HCT116 (cell line): Measurements from ENCODE around the gene FOSB. TPM values are rescaled to one million over a fixed set of nuclear protein-coding genes. Genes with fewer than 3 reads are reported as not detected.
A peak's percentile ranks its signal among the peaks of the same experiment; 100 is the strongest.

Experiments used
- ATAC-seq: fragments of 200-7000 bp; cut with Tn5 transposase; 2 replicates; pipeline ENCODE4 v1.9.1; 2020; ENCODE audit warnings: mild to moderate bottlenecking, moderate library complexity
- BruUV-seq: library from RNA; stranded (reverse); fragments of 400-500 nt; replicated peaks from 2 replicates; lab custom pipeline; 2021; lab: Mats Ljungman, UMichigan
- CTCF ChIA-PET: fragments of 300-600 bp; sonication (Branson Sonifier 250); formaldehyde crosslinking; loops from one replicate; lab custom pipeline; 2021; ENCODE audit warnings: antibody characterized with exemption; lab: Charles Lee
- POLR2A ChIA-PET: fragments of 300-600, 350-600 bp; sonication (Branson Sonifier 250); formaldehyde crosslinking; loops from one replicate; lab custom pipeline; 2021; ENCODE audit warnings: antibody characterized with exemption; lab: Charles Lee
- RAD21 ChIA-PET, 2 experiments: fragments of 300-600 bp; sonication (Branson Sonifier 250); formaldehyde crosslinking; loops; one replicate each; lab custom pipeline; 2023; ENCODE audit warnings: low total read pairs in 2 of 2; ENCODE audit not compliant: uncharacterized antibody in 2 of 2, unreplicated experiment in 2 of 2, low non-redundant PET in 1 of 2; lab: Charles Lee
- DNase-seq: peaks from one replicate; pipeline ENCODE4 v3.0.0-alpha.2; 2010; ENCODE audit warnings: low read depth, low spot score
- H2AFZ ChIP-seq: fragments of 200-600 bp; shearing (Covaris generic), sonication (generic); 2 replicates; pipeline ENCODE4 v1.6.1; 2017; ENCODE audit warnings: low read depth, mixed run types, mixed read lengths, antibody characterized with exemption, low read length; ENCODE audit not compliant: poor library complexity, severe bottlenecking
- H3K27ac ChIP-seq: 2 replicates; pipeline ENCODE4 v1.5.1; 2012; ENCODE audit warnings: low read depth, low read length
- H3K27me3 ChIP-seq: fragments of 200-600 bp; sonication (generic); 2 replicates; pipeline ENCODE4 v1.6.1; 2016; ENCODE audit warnings: mixed run types, low read length, mixed read lengths; ENCODE audit not compliant: insufficient read depth
- H3K36me3 ChIP-seq, 2 experiments: fragments of 200-500 bp in 1 of 2; fragments of 200-600 bp in 1 of 2; sonication (Bioruptor generic) in 1 of 2; sonication (generic) in 1 of 2; 2 replicates each; pipeline versions ENCODE4 v1.5.1 to v1.6.1; 2014 to 2016; ENCODE audit warnings: low read length in 2 of 2, inconsistent platforms in 1 of 2, mixed read lengths in 1 of 2, mixed run types in 1 of 2; ENCODE audit not compliant: insufficient read depth in 2 of 2, control insufficient read depth in 1 of 2
- H3K4me1 ChIP-seq, 2 experiments: fragments of 200-600 bp in 1 of 2; sonication (generic) in 1 of 2; 2 replicates each; pipeline versions ENCODE4 v1.5.1 to v1.6.1; 2012 to 2017; ENCODE audit warnings: low read length in 2 of 2, inconsistent platforms in 1 of 2, mild to moderate bottlenecking in 1 of 2, mixed read lengths in 1 of 2, mixed run types in 1 of 2, moderate library complexity in 1 of 2; ENCODE audit not compliant: insufficient read depth in 2 of 2, control insufficient read depth in 1 of 2
- H3K4me2 ChIP-seq: fragments of 200-600 bp; sonication (generic); 2 replicates; pipeline ENCODE4 v1.6.1; 2017; ENCODE audit warnings: mixed run types, low read length, mixed read lengths
- H3K4me3 ChIP-seq, 2 experiments: fragments of 200-600 bp in 1 of 2; sonication (generic) in 1 of 2; replicated peaks in 1 of 2; 2 replicates each; pipeline ENCODE4 v1.5.1; 2011 to 2016; ENCODE audit warnings: low read length in 2 of 2, control low read depth in 1 of 2, low read depth in 1 of 2, mild to moderate bottlenecking in 1 of 2, mixed read lengths in 1 of 2, mixed run types in 1 of 2
- H3K79me2 ChIP-seq: fragments of 200-600 bp; sonication (generic); 2 replicates; pipeline ENCODE4 v1.6.1; 2017; ENCODE audit warnings: mild to moderate bottlenecking, mixed run types, low read length, moderate library complexity, mixed read lengths; ENCODE audit not compliant: insufficient read depth
- H3K9ac ChIP-seq: fragments of 200-600 bp; sonication (generic); 2 replicates; pipeline ENCODE4 v1.6.1; 2016; ENCODE audit warnings: low read length, mixed read lengths
- H3K9me2 ChIP-seq: fragments of 200-600 bp; sonication (generic), shearing (Covaris generic); 2 replicates; pipeline ENCODE4 v1.6.1; 2017; ENCODE audit warnings: mixed run types, mild to moderate bottlenecking, moderate library complexity; ENCODE audit not compliant: insufficient read depth
- H3K9me3 ChIP-seq, 2 experiments: fragments of 200-500 bp in 1 of 2; fragments of 200-600 bp in 1 of 2; sonication (Bioruptor generic) in 1 of 2; sonication (generic) in 1 of 2; 2 replicates each; pipeline ENCODE4 v1.6.1; 2014 to 2017; ENCODE audit warnings: low read length in 2 of 2, mixed read lengths in 2 of 2, inconsistent platforms in 1 of 2, low read depth in 1 of 2, mild to moderate bottlenecking in 1 of 2, mixed run types in 1 of 2, moderate library complexity in 1 of 2; ENCODE audit not compliant: control insufficient read depth in 1 of 2, insufficient read depth in 1 of 2
- H4K20me1 ChIP-seq: fragments of 200-600 bp; sonication (generic), shearing (Covaris generic); 2 replicates; pipeline ENCODE4 v1.6.1; 2017; ENCODE audit warnings: mixed run types, mild to moderate bottlenecking, moderate library complexity; ENCODE audit not compliant: insufficient read depth
- ATF3 ChIP-seq: IDR thresholded peaks from 2 replicates; pipeline ENCODE4 v1.6.1; 2012
- CBX3 ChIP-seq: IDR thresholded peaks from 2 replicates; pipeline ENCODE4 v1.6.1; 2012; ENCODE audit warnings: low read depth
- CEBPB ChIP-seq: IDR thresholded peaks from 2 replicates; pipeline ENCODE4 v1.6.1; 2012; ENCODE audit warnings: low read depth
- CTCF ChIP-seq, 3 experiments: fragments of 200-600 bp in 1 of 3; sonication (generic) in 1 of 3; IDR thresholded peaks in 2 of 3; conservative IDR thresholded peaks in 1 of 3; 2 replicates each; pipeline ENCODE4 v1.5.1; 2012 to 2017; ENCODE audit warnings: low read depth in 2 of 3, low read length in 2 of 3, antibody characterized with exemption in 1 of 3, borderline replicate concordance in 1 of 3, control low read depth in 1 of 3, mild to moderate bottlenecking in 1 of 3, mixed read lengths in 1 of 3, mixed run types in 1 of 3, moderate library complexity in 1 of 3; ENCODE audit not compliant: insufficient read depth in 1 of 3
- EGR1 ChIP-seq: IDR thresholded peaks from 2 replicates; pipeline ENCODE4 v1.6.1; 2012; ENCODE audit warnings: low read depth
- ELF1 ChIP-seq: IDR thresholded peaks from 2 replicates; pipeline ENCODE4 v1.6.1; 2012; ENCODE audit warnings: low read depth, borderline replicate concordance
- EZH2 ChIP-seq: fragments of 200-600 bp; sonication (generic); IDR thresholded peaks from 2 replicates; pipeline ENCODE4 v1.6.1; 2017; ENCODE audit warnings: antibody characterized with exemption, mixed run types
- EZH2phosphoT487 ChIP-seq: fragments of 200-600 bp; IDR thresholded peaks from 2 replicates; pipeline ENCODE4 v1.6.1; 2018; ENCODE audit warnings: antibody characterized with exemption, borderline replicate concordance
- FOSL1 ChIP-seq: IDR thresholded peaks from 2 replicates; pipeline ENCODE4 v1.6.1; 2012; ENCODE audit warnings: low read depth
- JUND ChIP-seq: IDR thresholded peaks from 2 replicates; pipeline ENCODE4 v1.6.1; 2012
- POLR2A ChIP-seq: IDR thresholded peaks from 2 replicates; pipeline ENCODE4 v1.7.0; 2011; ENCODE audit warnings: borderline replicate concordance; ENCODE audit not compliant: insufficient read depth, insufficient read length; ENCODE audit errors: extremely low read depth
- POLR2AphosphoS5 ChIP-seq: IDR thresholded peaks from 2 replicates; pipeline ENCODE4 v1.6.1; 2011; ENCODE audit warnings: mild to moderate bottlenecking, low read depth, low read length, moderate library complexity
- RAD21 ChIP-seq: IDR thresholded peaks from 2 replicates; pipeline ENCODE4 v1.6.1; 2012; ENCODE audit warnings: low read depth, mild to moderate bottlenecking
- SIN3A ChIP-seq: IDR thresholded peaks from 2 replicates; pipeline ENCODE4 v1.6.1; 2012; ENCODE audit warnings: low read depth
- SP1 ChIP-seq: IDR thresholded peaks from 2 replicates; pipeline ENCODE4 v1.6.1; 2012; ENCODE audit warnings: low read depth
- SRF ChIP-seq: IDR thresholded peaks from 2 replicates; pipeline ENCODE4 v1.6.1; 2012; ENCODE audit warnings: low read depth
- YY1 ChIP-seq: IDR thresholded peaks from 2 replicates; pipeline ENCODE4 v1.6.1; 2011; ENCODE audit warnings: low read length, low read depth, moderate library complexity, mild to moderate bottlenecking; ENCODE audit not compliant: insufficient replicate concordance; ENCODE audit errors: extremely low read depth
- ZFX ChIP-seq: fragments of 450-650 bp; IDR thresholded peaks from 2 replicates; pipeline ENCODE4 v1.6.1; 2017
- ZNF274 ChIP-seq: fragments of 200-500 bp; sonication (Bioruptor generic); IDR thresholded peaks from 2 replicates; pipeline ENCODE4 v1.6.1; 2014; ENCODE audit warnings: mild to moderate bottlenecking, low read depth, low read length, inconsistent platforms
- intact Hi-C: fragments of 100-400 bp; cut with micrococcal nuclease; formaldehyde crosslinking; loops from 2 replicates; pipeline ENCODE4 v1.10.0; 2022
- total RNA-seq: library from RNA; stranded (reverse); gene quantifications from one replicate; pipeline ENCODE4 v1.2.1, GENCODE V29; 2021; ENCODE audit not compliant: unreplicated experiment
- TF ChIP-seq, protein P1 (sequence below): IDR thresholded peaks from 2 replicates; pipeline ENCODE4 v1.6.1; 2011; ENCODE audit warnings: mild to moderate bottlenecking, low read length, moderate library complexity; ENCODE audit not compliant: insufficient replicate concordance; ENCODE audit errors: extremely low read depth

FOSB gene
- total RNA-seq, 1 experiment from 2014 or later, result 12.6 TPM

DNA sequence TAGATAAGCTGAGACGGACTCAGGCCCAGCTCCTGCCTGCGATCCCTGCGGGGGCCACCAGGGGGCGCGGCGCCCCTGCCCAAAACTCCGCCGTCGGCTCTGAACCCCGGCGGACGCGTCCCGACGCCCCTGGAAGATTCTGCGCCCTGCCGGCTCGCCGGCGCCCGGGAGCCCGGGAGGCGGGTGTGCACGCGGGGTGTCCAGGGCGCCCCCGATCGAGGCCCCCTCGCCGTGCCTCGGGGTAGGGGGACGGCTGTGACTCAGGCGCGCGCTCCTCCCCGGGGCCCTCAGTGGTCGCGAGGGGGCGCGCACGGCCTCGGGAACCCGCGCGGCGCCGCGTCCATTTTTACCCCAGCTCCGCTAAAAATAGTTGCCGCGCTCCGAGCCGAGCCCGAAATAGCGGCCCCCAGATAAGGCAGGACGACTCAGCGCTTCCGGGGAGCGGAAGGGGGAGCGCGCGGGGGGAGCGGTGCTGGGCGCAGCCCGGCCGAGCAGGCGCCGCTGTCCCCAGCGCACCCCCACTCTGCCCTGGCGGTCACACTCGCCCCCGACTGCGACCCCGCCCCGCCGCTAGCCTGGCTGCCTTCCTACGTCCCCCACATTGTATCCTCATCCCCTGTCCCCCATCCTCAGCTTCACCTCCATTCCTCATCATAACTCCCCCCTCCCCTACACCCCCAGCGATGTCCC is 28.1 kb upstream of the FOSB start (continued):
- TF ChIP-seq JUND (no peak), SIN3A (no peak; the same call in 1 of the 2 replicates), RAD21 (peak; percentile 87), EZH2 (no peak), POLR2AphosphoS5 (no peak; the same call in 1 of the 2 replicates)

DNA sequence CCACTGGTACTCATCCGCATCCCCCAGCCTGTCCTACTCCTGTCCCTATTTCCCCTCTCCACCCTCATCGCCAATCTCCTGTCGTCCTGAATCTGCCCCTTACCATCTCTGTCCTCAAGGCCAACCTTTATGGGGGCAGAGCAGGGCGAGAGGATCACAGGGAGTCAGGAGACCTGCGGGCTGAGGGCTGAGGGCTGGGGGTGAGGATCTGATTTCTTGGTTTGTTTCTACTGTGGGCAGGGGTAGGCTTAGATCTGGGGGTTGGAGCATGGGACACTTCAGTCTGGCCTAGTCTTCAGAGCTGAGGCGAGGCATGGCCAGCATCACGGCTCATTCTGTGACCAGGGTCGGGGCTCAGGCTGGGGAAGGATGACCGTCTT is 27.5 kb upstream of the FOSB start:
- ATAC-seq (peak; percentile 1; the same call in 1 of the 2 replicates), DNase-seq (no peak)
- Histone ChIP-seq H3K27me3 (no peaks in the 10 kb centered on the region), H3K4me3 (peak overlapping the region; percentile 34 to 63), H3K36me3 (no peaks in the 10 kb centered on the region), H3K9me2 (no peaks in the 10 kb centered on the region), H3K4me2 (peak overlapping the region; percentile 86), H3K9me3 (no peaks in the 10 kb centered on the region), H3K4me1 (peaks cover 25 to 49% of the 10 kb centered on the region in 2 experiments), H3K27ac (peak overlapping the region; percentile 81), H3K79me2 (no peaks in the 10 kb centered on the region), H4K20me1 (no peaks in the 10 kb centered on the region), H2AFZ (no peak overlapping the region), H3K9ac (peak overlapping the region; percentile 72)
- ChIA-PET RAD21 (interaction anchor here (1.0 to 2.5 kb wide), 6 partner anchors 27 to 201 kb away, joined by 5 to 40 read pairs (median 6); partner anchors contain the start of gene FOSB (in 1 of the 2)), CTCF (interaction anchor here (0.5 to 6.9 kb wide), 22 partner anchors 9 to 1688 kb away, joined by 3 to 189 read pairs (median 6); partner anchors contain the start of genes ERCC1, FOSB and SIX5), POLR2A (interaction anchor here (0.9 to 3.1 kb wide), 14 partner anchors 8 to 202 kb away, joined by 3 to 27 read pairs (median 4); partner anchors contain the start of genes ERCC1, FOSB and PPP1R13L)
- TF ChIP-seq EGR1 (no peak), POLR2A (no peak), CBX3 (no peak), ZFX (no peak), SP1 (no peak), SIN3A (no peak), EZH2phosphoT487 (no peak), POLR2AphosphoS5 (no peak), JUND (no peak), YY1 (no peak), SRF (no peak), ATF3 (no peak), ELF1 (no peak), CEBPB (no peak), CTCF (IDR thresholded peaks at IDR 0.05 in 2 of 3, conservative IDR thresholded peaks at IDR 0.05 in 1 of 3; ENCODE audit: borderline replicate concordance in 1 of 3, insufficient read depth in 1 of 3, low read depth in 2 of 3, low read length in 2 of 3) (no peak), ZNF274 (no peak), RAD21 (no peak), FOSL1 (no peak)
- TF ChIP-seq, protein P1, sequence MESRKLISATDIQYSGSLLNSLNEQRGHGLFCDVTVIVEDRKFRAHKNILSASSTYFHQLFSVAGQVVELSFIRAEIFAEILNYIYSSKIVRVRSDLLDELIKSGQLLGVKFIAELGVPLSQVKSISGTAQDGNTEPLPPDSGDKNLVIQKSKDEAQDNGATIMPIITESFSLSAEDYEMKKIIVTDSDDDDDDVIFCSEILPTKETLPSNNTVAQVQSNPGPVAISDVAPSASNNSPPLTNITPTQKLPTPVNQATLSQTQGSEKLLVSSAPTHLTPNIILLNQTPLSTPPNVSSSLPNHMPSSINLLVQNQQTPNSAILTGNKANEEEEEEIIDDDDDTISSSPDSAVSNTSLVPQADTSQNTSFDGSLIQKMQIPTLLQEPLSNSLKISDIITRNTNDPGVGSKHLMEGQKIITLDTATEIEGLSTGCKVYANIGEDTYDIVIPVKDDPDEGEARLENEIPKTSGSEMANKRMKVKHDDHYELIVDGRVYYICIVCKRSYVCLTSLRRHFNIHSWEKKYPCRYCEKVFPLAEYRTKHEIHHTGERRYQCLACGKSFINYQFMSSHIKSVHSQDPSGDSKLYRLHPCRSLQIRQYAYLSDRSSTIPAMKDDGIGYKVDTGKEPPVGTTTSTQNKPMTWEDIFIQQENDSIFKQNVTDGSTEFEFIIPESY, result no peak
- intact Hi-C loops, result no loop called here
- BruUV-seq, result no TSS peak
